MM.1S (cell line): ENCODE measurements around the gene EZH2.

Experiments used
- EZH2phosphoT487 ChIP-seq: fragments of 300-600 bp; sonication (generic); IDR thresholded peaks from 2 replicates; pipeline ENCODE4 v1.6.1; 2018; ENCODE audit warnings: antibody characterized with exemption, low read length
- TF ChIP-seq, protein P1 (sequence below): fragments of 300-600 bp; sonication (generic); IDR thresholded peaks from 2 replicates; pipeline ENCODE4 v1.5.1; 2016; ENCODE audit warnings: antibody characterized with exemption, low read length, mixed read lengths

GRCh38 chr7:148811892-148812291 lies 72.2 kb downstream of the EZH2 start:
- TF ChIP-seq, protein P1, sequence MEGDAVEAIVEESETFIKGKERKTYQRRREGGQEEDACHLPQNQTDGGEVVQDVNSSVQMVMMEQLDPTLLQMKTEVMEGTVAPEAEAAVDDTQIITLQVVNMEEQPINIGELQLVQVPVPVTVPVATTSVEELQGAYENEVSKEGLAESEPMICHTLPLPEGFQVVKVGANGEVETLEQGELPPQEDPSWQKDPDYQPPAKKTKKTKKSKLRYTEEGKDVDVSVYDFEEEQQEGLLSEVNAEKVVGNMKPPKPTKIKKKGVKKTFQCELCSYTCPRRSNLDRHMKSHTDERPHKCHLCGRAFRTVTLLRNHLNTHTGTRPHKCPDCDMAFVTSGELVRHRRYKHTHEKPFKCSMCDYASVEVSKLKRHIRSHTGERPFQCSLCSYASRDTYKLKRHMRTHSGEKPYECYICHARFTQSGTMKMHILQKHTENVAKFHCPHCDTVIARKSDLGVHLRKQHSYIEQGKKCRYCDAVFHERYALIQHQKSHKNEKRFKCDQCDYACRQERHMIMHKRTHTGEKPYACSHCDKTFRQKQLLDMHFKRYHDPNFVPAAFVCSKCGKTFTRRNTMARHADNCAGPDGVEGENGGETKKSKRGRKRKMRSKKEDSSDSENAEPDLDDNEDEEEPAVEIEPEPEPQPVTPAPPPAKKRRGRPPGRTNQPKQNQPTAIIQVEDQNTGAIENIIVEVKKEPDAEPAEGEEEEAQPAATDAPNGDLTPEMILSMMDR, result no peak
- no peak for TF ChIP-seq EZH2phosphoT487
